GM19452 (cell line): ENCODE data around the gene IRF2BPL.
A peak's percentile ranks its signal among the peaks of the same experiment; 100 is the strongest.

Experiments used
- ATAC-seq: cut with Tn5 transposase; IDR thresholded peaks from one replicate; pipeline ENCODE4 v1.9.1; 2021; ENCODE audit not compliant: unreplicated experiment

Gene IRF2BPL

DNA sequence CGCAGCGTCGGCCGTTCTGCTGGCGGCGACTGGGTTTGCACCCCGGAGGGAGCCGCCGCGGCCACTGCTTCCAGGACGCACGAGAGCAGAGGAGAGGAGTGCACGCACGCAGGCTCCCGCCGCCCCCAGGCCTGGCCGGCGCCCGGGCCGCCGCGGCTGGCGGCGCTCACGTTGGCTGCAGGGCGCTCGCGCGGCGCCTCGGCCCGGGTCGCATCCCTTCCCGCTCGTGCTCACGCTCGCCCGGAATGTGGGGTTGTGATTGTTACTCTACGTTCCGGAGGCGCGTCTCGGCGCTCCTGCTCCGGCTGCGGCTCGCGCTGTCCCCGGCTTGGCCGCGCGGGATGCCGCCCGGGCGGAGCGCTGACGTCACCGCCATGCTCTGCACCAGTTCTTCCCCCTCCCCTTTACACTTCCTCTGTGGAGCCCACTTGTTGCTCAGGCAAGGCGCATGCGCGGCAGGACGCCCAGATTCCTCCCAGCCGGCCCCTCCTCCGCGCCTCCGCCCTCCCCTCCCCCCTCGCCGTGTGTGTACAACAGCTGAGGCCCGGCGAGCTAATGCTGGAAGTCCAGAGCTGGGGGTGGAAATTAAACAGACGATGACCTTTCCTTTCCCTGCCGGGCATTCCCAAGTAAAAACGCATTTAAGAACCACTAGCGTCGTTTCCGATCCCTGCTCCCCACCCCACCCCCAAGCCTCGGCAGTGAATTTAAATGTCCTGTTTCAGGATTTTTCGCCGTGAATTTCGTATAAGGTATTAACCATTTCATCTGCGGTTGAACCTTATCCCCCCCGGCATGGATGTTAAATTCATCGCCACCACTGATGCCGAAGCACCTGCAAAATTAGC lies at the start of gene IRF2BPL:
IRF2BPL (minus strand) TSS at position 325 of the 848 bp plus-strand sequence. CDS start 916 bp downstream, outside the sequence.
- peak; percentile 73 for ATAC-seq

DNA sequence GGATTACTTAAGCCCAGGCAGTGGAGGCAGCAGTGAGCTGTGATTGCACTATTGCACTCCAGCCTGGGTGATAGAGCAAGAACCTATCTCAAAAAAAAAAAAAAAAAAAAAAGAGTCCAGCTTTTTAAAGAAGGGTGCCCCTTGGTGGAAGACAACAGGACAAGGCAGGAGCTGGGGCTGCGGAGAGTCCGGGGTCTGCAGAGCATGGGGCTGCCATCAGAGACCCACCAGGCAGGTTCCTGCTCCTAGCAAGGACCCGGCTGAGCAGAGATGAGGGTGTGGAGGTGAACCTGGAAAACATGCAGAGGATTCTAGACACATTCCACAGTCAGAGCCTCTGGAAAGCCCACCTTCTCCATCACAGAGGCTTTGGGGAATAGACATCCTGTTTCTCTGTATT lies 48.5 kb upstream of the IRF2BPL start:
- no peak for ATAC-seq

DNA sequence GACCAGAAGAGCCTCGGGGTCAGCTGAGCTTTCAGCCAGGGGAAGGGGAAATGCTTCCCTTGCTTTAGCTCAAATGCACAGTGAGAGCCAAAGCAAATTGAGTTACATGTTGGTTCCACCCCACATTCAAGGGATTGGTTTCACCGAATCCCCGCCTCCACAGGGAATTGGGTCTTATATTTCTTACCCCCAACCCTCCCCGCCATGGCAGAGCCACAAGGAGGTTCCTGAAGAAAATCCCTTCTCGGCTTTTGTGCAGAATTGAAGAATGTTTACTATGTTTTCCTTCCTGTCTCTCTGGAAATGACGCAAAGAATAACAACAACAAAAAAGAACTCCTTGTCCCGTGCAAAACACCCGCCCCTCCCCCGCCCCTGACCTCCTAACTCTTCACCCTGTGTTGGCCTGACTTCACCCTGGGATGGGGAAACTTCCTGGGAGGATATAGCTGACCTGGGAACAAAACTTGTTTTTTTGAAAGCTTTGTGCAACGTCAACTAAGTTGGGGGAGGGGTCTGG lies 47.7 kb upstream of the IRF2BPL start:
- no peak for ATAC-seq

DNA sequence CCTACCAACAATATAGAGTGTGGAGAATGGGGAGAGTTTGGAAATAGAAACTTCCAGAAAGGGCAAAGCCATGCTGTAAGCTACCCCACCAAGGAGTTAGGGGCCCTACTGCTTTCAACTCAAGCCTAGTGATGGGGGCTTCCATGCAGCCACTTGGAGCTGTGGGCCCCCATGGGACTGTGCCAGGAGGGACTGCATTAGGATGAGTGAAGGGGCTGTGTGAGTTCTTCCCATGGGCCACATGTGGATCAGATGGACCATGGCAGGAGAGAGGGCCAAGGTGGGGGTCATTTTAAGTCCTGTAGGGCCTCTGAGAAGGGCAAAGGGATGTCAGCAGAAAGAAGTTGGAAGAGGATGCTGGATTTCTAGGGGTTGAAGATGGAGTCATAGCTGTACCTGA lies 46.5 kb upstream of the IRF2BPL start:
- no peak for ATAC-seq

DNA sequence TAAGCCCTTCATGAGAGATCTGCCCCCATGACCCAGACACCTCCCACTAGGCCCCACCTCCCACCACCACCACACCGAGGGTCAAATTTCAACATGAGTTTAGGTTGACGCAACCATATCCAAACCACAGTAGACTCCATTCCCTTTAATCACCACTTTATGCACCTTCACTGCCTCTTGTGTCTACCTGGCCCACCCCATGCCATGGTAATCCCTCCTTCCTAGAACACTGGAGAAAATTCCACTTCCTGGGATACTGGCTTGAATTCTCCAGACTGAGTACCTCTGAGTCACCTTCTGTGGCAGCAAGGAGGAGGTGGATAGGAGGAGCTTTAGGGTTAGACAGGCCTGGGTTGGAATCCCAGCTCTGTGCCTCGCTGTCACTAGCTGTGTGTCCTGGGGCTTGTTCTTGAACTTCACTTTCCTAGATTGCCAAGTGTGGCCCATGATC lies 43.5 kb upstream of the IRF2BPL start:
- no peak for ATAC-seq

DNA sequence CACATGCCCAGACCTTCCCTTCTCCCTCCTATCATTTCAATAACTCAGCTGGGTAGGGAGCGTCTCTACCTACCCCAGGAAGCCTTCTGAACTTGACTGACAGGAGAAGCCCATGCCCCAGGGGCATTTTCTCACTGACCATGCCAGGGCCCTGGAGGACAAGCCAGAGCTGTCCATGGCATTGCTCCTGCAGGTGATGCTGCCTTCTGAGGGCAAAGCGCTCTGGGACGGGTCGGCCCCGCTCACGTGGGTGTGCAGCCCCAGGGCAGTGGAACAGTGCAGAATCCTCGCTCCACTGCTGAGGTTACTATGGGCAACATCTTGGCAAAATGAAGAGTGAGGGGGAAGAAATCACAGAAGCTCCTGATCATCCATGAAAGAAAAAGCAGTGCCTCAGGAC lies 41.0 kb upstream of the IRF2BPL start:
- ATAC-seq, result no peak

DNA sequence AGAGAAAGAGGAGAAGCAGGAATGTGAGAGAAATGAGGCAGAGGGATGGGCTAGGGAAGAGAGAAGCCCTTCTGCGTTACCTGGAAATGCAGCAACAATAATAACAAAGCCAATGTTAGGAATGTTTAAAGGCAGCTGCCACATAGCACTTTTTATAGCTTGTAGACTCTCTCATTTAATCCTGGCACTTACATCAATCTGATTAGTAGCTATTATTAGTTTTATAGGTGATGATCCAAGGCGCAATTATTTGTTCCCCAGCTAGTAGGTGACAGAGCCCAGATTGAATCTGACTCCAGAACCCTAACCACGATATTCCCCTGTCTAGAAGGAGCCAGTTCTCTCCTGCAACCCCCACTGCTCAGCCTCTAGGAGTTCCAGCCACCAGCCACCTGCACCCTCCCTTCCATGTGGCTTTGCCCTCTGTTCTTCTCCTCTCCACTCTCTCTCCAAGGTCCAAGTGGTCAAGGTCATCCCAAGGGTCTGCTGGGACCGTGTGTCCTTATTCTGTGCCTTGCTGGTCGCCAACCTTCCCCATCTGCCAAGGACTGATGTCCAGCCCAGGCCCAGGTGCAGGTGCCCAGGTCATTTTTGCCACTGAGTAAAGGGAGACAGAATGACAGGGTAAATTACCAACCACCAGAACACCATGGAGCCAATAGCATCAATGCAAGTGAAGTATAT lies 40.2 kb upstream of the IRF2BPL start:
- ATAC-seq, result no peak

DNA sequence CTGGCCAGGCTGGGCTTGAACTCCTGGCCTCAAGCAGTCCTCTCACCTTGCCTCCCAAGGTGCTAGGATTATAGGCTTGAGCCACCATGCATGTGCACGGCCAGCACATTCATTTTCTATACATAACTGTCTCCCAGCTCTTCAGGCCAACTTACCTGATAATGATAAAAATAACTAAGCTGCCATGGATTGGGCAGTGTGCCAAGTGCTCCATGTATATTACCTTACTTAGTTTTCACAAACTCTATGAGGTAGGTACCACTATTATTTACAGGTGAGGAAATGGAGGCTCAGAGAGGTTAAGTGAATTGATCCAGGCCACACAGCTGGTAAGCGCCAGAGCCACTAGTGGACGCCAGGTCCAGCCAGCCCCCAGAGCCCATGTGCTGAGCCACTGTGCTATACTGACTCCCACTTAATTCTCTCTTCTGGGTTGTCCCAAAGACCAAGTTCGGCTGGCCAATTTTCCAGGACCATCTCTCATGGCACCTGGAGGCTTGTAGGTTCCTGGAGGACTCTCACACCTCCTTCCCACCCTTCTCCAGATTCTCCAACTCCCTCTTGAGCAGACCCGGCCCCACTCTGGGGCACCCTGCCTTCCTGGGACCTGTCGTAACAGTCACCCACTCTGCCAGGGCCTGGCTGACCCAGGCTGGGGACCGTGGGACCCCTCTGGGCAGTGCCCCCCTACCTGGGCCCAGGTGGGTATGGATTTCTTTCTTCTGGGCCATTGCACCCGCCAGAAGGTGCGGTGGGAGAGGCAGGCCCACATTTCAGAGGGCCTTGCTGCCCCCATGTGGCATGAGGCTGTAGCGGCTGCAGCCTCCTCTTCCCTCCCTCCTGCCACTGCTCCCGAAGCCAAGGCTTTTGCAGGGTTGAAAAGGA lies 39.4 kb upstream of the IRF2BPL start:
- no peak for ATAC-seq

DNA sequence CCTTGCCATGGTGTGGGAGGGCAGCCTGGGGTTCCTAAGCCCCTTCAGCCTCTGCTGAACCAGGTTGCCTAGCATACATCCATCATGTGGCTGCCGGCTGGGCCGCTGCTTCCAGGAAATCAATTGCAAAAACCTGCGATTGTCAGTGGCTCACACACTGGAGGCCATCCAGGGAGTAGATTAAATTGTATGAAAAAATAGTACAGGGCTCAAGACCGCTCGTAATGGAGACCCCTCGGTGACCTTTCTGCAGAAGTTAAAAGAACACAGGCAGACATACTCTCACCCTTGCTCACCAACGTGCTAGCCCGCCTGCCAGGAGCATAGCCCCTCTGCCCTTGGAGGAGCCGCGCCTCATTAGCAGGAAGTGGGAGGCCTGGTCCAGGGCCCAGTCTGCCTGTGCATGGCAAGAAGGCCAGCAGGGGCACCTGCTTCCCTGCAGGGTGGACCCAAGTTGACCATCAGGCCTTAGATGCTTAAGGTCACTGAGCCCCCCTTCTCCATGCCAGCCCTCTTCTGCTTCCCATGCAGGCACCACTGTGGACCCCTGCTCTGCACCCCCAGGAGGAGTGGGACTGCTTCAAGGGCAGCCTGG lies 38.2 kb upstream of the IRF2BPL start:
- ATAC-seq, result no peak

DNA sequence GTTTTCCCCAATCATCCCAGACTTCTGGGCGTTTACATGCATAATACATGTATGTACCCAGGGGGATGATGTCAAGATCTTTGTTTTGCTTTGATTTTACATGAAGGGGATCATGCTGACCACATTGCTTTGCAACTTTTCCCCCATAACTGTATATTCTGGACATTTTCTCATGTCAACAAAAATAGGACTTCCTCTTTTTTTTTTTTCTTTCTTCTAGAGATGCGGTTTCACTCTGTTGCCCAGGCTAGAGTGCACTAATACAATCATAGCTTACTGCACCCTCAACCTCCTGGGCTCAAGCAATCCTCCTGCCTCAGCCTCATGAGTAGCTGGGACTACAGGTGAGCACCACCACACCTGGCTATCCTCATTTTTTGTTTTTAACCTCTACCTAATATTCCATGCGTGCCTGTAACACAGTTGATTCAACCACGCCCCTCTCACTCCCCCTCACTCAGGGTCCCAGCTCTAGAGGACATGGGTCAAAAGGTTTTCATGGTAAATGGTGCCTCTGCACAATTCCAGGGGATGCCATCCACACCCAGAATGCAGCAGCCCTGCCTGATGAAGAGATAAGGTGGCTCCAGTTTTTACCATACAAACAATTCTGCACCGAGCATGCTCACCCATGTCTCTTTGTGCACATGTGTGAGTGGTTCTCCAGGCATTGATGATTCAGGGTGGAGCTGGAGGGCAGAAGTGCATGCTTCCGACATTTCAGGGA lies 37.5 kb upstream of the IRF2BPL start:
- no peak for ATAC-seq

DNA sequence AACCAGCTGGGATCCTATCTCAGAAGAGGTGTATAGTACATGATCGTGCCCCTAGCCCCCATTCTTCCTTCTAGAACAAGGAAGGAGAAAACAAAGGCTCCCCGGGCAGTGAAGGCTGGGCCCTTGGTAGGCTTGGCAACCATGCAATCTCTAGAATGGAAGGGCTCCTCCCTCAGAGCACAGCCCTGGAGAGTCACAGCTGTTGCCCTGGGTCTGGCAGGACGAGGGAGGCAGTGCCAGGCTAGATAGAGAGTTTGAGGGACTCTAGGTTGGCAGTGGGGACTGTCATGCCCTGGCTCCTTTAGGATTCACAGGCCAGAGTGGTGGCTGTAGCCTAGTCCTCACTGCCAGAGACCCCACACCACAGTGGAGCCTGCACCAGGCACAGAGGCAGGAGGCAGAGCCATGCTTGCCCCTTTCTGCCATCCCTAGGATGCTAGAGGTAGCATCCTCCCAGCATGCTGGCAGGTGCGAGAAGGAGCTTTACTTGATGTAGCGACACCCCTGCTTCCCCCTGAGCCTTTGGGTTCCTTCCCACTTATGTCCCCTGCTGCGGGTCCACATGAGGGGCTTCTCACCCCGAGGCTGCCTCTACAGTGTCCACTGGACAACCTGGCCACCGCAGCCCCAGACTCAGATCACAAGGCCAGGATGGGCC lies 36.1 kb upstream of the IRF2BPL start:
- no peak for ATAC-seq

DNA sequence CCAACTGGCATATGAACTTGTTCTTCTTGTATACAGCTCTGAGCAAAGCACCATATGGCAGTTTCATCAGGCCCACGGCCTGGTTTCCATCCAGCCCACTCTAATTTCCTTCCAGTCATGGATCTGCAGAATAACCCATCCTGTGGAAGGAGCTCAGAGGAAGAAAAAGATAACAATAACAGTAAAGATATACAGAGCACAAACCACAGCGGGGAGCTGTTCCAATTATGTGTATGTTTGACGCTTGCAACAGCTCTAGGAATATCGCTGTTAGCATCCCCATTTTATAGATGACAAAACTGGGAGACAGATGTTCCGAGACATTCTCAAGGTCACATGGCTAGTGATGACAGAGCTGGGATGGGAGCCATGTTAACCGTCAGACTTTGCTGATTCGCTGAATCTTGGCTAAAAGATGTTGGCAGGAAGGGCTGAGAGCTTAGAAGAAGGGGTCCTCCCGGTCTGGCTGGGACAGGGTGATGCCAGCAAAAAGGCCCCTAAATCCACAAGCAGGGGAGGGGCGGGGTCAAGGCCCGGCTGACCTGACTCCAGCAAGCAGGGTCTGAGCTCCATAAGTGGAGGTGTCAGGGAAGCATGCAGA lies 35.2 kb upstream of the IRF2BPL start:
- ATAC-seq, result no peak

DNA sequence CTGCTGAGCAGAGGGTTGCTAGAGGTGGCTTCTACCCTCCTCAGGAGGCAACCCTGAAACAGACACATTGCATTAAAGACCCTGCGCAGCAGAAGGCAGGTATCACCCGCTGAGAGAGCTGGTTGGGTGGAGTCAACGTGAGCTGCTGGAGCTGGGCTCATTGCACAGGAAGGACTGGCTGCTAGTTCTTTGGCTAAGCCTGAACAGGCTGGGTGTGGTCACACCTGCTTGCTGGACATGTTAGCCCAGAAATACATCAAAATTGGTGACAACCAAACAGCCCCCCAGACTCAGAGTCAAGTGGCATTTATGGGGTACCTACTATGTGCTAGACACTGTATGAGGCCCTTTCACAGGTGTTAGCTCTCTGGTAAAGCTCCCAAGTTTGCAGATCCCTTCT lies 33.8 kb upstream of the IRF2BPL start:
- no peak for ATAC-seq

DNA sequence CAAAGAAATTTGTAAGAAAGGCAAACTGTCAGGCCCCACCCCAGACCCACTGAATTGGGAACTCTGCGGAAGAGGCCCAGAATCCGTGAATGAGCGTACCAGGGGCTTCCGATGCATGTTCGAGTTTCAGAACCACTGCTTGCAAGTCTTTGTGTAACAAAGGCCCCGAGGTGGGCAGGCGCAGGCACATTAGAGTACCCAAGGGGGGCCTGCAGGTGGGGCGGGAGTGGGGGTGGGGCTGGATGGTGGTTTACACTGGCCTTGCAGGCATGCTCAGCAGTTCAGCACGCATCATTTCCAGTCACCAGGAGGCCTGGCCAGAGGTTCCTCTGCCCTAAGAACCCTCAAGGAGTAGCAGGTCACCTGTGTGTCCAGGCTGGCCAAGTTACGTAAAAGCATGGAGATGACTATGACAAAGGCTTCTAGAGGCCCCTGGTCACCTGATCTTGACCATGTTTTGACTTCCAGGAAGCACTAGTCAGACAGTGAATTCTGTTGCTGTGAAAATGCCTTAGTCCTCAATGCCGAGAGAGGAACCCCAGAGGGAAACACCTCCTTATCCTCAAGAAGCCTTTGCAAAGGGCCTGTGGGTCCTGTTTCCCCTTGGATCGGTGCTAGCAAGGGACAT lies 33.2 kb upstream of the IRF2BPL start:
- no peak for ATAC-seq

DNA sequence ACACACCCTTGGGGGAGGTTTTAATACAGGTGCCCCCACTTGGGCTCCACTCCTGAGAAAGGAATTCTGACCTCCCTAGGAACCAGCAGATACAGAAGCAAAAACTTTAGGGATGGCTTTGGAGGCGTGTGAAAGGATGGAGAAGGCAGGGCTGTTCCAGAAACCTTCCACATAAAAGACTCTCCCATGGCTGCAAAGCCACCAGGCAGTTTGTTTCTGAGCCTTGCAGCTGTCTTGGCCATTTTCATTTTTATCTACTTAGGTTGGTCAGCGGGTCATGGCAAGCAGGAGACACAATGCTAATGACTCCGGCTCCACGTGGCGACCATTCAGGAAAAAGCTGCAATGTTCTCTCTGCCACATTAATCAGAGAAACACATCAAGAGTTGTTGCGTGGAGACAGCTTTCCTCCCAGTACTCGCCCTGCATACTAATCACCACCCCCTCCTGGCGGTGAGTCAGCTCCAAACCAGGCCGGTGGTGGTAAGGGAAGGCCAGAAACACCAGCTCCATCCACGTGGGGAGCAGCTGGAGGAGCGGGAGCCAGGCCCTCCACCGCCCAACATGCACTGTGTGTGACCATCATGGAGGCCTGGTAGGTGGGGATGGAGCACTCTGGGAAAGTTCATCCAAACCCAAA lies 30.9 kb upstream of the IRF2BPL start:
- ATAC-seq, result no peak

DNA sequence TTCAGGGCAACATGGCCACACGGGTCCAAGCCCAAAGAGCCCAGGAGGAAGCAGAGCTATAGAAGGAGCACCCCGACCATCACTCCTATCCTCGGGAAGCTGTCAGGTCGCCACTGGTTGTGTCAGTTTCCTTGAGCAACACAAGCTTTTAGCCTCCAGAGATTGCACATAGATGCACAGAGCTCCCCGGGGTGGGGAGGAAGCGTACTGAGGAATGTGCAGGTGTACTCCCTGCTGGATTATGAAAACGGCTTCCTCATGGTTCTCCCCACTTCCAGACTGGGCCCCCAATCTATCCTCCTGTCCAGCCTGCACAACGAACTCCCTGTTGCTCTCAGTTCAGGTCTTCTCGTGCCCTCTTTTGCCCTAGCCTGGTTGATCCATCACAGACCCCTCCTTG lies 30.3 kb upstream of the IRF2BPL start:
- ATAC-seq, result no peak

DNA sequence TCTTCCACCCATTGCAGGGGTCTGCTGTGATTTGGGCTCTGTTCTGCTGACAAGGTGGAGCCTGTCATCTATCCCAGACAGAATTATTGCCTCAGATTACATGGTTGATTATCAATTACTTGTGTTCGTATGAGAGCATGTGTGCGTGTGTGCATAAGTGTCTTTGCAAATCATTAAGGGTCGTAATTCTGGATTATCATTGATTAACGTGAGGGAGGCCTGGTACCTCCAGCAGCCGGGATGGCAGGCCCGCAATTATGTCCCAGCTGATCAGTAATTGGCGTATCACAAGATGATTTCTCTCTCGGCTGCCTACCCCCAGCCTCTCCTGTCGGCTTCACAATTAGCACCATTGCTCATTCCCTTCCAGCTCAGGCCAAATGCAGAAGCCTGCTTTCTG lies 29.6 kb upstream of the IRF2BPL start:
- ATAC-seq, result no peak

DNA sequence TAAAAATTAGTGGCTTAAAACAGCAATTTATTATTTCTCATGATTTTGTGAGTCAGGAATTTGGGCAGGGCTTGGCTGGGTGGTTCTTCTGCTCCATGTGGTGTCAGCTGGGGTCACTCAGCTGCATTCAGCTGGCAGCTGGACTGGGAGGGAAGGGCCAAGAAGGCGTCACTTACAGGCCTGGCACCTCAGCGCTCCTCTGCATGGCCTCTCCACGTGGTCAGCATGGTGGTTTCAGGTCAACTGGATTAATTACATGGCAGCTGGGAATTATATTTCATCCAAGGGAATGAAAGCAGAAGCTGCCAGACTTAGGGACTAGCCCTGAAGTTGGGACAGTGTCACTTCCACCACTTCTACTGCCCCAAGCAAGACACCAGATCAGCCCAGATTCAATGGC lies 27.5 kb upstream of the IRF2BPL start:
- ATAC-seq, result no peak
